GM19372 (cell line): ENCODE data around the gene SLC25A27.

Experiments used
- ATAC-seq: cut with Tn5 transposase; IDR thresholded peaks from one replicate; pipeline ENCODE4 v1.9.1; 2021; ENCODE audit warnings: mild to moderate bottlenecking, low read depth, moderate library complexity; ENCODE audit not compliant: unreplicated experiment

Gene SLC25A27

GRCh38 chr6:46648869-46649492, 3.8 kb upstream of the SLC25A27 start:
- ATAC-seq, result no peak

- ATAC-seq, result no peak
Observed at GRCh38 chr6:46651006-46651405, 1.8 kb upstream of the SLC25A27 start.

GRCh38 chr6:46651816-46652215, 959 bp upstream of the SLC25A27 start:
- no peak for ATAC-seq

DNA sequence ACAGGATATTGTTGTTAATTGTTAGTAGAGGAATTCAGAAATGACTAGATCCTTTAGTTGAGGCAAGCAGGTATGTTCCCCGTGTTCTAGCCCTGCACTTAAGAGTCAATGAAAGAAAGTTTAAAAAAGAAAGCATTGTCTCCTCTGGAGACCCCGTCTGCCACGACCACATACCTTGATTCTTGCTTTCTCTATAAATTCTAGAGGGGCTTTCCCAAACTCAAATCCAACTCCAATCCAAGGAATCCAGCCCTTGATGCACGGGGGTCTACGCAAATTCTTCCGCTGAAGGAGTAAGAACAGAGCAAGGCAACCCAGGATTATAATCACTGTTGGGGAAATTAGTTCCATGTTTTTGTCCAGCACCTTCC, 558 bp upstream of the SLC25A27 start:
- ATAC-seq, result no peak

GRCh38 chr6:46653439-46654195, 842 bp downstream of the SLC25A27 start:
- no peak for ATAC-seq

DNA sequence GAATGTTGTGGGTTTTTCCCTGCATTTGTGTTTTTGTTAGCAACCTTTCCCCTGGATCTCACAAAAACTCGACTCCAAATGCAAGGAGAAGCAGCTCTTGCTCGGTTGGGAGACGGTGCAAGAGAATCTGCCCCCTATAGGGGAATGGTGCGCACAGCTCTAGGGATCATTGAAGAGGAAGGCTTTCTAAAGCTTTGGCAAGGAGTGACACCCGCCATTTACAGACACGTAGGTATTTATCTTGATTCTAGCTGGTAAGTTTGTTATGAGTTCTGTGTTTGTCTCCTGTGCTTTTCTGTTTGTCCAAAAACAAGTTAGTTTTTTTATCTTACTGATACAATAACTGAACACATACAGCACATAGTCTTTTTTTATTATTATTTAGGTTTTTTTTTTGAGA, 3.0 kb downstream of the SLC25A27 start:
- ATAC-seq, result no peak

- no peak for ATAC-seq
Observed at GRCh38 chr6:46657642-46658041, 4.9 kb downstream of the SLC25A27 start.

GRCh38 chr6:46661483-46661882, 8.7 kb downstream of the SLC25A27 start:
- no peak for ATAC-seq

- ATAC-seq, result no peak
Observed at GRCh38 chr6:46667377-46667776, 14.6 kb downstream of the SLC25A27 start.

- ATAC-seq, result no peak
Observed at GRCh38 chr6:46674410-46674809, 21.6 kb downstream of the SLC25A27 start.

DNA sequence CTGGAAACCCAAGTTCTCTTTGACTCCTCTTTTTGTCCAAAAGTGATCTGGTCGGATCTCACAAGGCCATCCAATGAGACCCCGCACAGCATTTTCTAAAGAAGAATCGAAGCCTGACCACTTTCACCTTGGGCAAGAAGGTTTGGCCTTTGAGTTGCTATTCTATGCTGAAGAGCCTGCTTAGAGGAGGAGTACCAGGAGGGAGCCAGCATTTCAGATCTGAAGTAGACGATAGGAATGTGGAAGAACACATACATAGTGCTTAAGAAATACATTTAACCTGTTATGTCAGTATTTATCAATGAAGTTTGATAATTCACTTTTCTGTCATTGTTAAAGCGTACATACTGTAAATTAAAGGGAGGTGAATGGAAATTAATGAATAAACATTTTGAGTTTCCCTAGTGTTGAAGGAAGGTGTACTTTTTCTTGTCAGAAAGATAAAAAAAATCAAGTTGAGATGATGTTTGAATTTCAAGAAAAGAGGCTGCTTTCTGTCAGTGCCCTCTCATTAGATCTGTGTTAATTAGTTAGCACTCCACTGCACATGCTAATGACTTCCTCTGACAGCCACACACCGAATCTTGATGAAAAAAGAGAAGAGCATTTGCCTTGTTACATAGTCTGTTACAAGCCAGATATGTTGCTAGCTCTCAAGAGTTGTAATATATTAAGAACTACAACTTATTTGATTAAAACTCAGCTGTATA, 24.0 kb downstream of the SLC25A27 start:
- ATAC-seq, result no peak

- ATAC-seq, result no peak
Observed at GRCh38 chr6:46677314-46677654, 24.5 kb downstream of the SLC25A27 start.

GRCh38 chr6:46684771-46685170, 32.0 kb downstream of the SLC25A27 start:
- ATAC-seq, result no peak

DNA sequence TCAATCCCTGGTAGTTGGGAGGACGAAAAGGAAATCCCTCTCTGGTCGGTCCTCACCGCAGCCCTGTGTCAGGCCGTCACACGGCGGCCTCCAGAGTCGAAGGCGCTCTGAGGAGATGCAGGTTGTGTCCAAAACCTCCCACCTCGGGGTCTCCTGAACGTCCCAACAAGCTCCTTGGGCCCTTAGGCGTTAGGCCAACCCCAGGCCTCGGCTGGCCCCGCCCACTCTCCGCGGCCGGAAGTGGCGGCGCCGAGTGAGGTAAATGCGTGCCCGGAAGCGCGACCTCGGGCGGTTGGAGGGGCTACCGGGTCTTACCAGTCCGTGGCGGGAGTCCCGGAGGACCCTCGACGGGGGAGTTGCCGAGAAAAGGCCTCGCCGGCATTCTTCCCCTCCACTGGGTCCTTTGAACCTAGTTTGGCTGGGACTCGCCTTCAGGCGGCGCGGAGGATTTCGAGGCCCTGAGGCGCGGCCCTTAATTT, 34.9 kb downstream of the SLC25A27 start, which contains the start of gene TDRD6:
TDRD6 (plus strand) TSS at position 267 of the 479 bp plus-strand sequence. CDS start 244 bp downstream, outside the sequence.
- ATAC-seq, result no peak

- ATAC-seq, result no peak
Observed at GRCh38 chr6:46688117-46688965, 35.6 kb downstream of the SLC25A27 start.

- no peak for ATAC-seq
Observed at GRCh38 chr6:46688966-46689335, 36.2 kb downstream of the SLC25A27 start.

DNA sequence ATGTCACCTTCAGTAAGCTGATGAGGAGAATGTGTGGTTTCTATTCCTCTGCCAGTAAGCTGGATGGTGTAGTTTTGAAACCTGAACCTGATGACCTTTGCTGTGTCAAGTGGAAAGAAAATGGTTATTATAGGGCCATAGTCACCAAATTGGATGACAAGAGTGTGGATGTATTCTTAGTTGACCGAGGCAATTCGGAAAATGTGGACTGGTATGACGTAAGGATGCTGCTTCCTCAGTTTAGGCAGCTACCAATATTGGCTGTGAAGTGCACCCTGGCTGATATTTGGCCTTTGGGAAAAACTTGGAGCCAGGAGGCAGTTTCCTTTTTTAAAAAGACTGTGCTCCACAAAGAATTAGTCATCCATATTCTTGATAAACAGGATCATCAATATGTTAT, 36.9 kb downstream of the SLC25A27 start:
- no peak for ATAC-seq

DNA sequence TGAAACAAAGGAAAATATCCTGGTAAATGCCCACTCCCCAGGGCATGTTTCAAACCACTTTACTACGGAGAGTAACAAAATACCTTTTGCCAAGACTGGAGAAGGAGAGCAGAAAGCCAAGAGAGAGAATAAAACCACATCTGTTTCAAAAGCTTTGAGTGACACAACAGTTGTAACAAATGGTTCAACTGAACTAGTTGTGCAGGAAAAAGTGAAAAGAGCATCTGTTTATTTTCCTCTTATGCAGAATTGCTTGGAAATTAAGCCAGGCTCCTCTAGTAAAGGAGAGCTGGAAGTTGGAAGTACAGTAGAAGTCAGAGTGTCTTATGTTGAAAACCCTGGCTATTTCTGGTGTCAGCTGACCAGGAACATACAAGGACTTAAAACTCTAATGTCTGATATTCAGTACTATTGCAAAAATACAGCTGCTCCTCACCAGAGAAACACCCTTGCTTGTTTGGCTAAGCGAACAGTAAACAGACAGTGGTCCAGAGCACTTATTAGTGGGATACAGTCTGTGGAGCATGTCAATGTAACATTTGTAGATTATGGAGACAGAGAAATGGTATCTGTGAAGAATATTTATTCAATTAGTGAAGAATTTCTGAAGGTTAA, 37.5 kb downstream of the SLC25A27 start:
- no peak for ATAC-seq

- ATAC-seq, result no peak
Observed at GRCh38 chr6:46690911-46691451, 38.2 kb downstream of the SLC25A27 start.

DNA sequence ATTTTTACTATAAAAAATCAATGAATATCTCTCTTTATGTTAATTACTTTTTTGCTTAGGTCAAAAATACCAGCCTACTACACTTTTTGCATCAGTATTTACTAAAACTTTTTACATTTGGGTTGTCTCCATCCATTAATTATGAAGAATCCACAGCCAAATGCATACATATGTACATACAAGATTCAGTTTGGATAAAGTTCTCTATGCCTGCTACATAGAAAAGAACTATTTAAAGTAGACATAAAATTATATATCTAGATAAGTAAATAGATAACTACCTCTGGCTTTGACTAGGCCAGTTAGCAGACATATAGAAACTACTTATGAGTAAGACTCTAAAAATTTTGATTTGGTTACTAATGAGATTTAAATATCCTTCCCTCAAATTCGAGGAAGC, 47.2 kb downstream of the SLC25A27 start:
- no peak for ATAC-seq
